Measurements from ENCODE around the gene SLC22A31. TPM values are rescaled to one million over a fixed set of nuclear protein-coding genes. Genes with fewer than 3 reads are reported as not detected.
"Not testable (repeated sequence)": the region's sequence is repeated elsewhere in the genome, so short reads cannot be mapped to it uniquely, and the experiment has no call there.

The SLC22A31 gene
- total and polyA plus RNA-seq, 12 donors, result 0.20 to 0.36 TPM; not detected in 10

DNA sequence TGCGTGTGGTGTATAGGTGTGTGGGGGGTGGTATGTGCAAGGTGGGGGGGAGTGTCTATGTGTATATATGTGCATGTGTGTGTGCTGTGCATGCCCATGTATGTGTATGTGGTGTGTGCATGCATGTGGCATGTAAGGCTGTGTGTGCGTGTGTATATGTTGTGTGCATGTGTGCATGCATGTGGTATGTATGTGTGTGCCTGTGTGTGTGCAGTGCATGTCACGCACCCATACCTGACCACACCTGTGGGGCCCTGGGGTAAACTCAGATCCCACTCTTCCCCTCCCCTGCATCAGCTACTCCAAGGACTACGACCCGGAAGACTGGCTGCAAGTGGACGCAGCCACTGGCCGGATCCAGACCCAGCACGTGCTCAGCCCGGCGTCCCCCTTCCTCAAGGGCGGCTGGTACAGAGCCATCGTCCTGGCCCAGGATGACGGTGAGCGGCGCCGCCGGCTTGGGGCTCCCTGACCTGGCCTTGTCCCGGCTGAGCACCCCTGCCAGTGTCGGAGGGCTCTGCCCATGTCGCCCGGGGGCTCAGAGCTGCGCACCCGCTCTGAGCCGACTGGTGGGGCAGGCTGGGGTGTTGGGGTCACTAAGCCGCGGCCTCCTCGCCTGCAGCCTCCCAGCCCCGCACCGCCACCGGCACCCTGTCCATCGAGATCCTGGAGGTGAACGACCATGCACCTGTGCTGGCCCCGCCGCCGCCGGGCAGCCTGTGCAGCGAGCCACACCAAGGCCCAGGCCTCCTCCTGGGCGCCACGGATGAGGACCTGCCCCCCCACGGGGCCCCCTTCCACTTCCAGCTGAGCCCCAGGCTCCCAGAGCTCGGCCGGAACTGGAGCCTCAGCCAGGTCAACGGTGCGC is 9.1 kb downstream of the SLC22A31 start:
- peaks cover 0 to 12% (median 8%) of the 10 kb centered on the region in 9 donors for H3K4me1 ChIP-seq
- no peaks in the 10 kb centered on the region for H3K9me3 ChIP-seq
- no peak overlapping the region for H3K27ac ChIP-seq
- no peak for TF ChIP-seq CTCF (IDR thresholded peaks at IDR 0.05)
- H3K36me3 ChIP-seq, result no peaks in the 10 kb centered on the region
- ATAC-seq, result peak in 2 of 8 donors; percentile 1 to 12
- DNase-seq, result peak in 1 of 2 donors; percentile 15
- peaks cover 0 to 24% (median 0%) of the 10 kb centered on the region in 7 donors for H3K27me3 ChIP-seq
- H3K4me3 ChIP-seq, result peak overlapping the region in 4 of 10 donors; percentile 45 to 54 (median 47)
- intact Hi-C loops (cut with DNase I), result no loop called here
- WGBS, 2 donors, result 41 to 49% methylated on average over 40 to 44 of the region's 44 CpGs

DNA sequence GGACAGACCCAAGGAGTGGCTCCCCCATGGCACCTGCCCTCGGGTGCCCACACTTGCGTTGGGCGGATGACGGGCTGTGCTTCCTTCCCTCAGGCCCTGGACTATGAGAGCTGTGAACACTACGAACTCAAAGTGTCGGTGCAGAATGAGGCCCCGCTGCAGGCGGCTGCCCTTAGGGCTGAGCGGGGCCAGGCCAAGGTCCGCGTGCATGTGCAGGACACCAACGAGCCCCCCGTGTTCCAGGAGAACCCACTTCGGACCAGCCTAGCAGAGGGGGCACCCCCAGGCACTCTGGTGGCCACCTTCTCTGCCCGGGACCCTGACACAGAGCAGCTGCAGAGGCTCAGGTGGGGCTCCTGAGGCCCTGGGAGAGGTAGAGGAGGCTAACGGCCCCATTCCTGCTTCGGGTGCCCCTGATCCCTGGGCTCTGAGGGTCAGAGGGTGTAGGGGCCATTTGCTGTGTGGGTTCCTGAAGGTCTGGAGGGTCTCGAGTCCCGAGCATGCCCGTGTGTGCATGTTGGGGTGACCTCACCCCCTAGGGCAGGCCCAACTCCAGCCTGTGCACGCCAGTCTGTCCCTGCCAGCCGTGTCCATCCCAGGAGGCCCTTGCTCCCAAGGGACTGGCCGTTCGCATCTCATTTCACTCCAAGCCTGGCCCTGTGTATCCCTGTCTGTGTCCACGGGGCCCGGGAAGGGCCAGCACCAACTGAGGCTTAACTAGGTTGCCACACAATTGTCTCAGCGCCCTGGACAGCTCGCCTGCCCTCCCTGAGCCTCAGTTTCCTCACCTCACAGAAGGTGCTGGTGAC is 10.0 kb downstream of the SLC22A31 start:
- H3K4me1 ChIP-seq, result peaks cover 0 to 12% (median 8%) of the 10 kb centered on the region in 9 donors
- WGBS, 2 donors, result 63 to 72% methylated on average over 28 of the region's 28 CpGs
- DNase-seq (peak in 1 of 2 donors; percentile 12), ATAC-seq (no peak)
- no peaks in the 10 kb centered on the region for H3K9me3 ChIP-seq
- H3K4me3 ChIP-seq, result no peak overlapping the region
- intact Hi-C loops (cut with DNase I), result no loop called here
- no peak overlapping the region for H3K27ac ChIP-seq
- TF ChIP-seq CTCF (IDR thresholded peaks at IDR 0.05), result no peak
- no peaks in the 10 kb centered on the region for H3K36me3 ChIP-seq
- H3K27me3 ChIP-seq, result peaks cover 0 to 24% (median 0%) of the 10 kb centered on the region in 7 donors

- Histone ChIP-seq H3K27ac (no peak overlapping the region), H3K9me3 (no peaks in the 10 kb centered on the region), H3K27me3 (peaks cover 0 to 24% (median 0%) of the 10 kb centered on the region in 7 donors), H3K4me1 (peaks cover 0 to 12% (median 8%) of the 10 kb centered on the region in 9 donors), H3K36me3 (no peaks in the 10 kb centered on the region), H3K4me3 (no peak overlapping the region)
- intact Hi-C loops (cut with DNase I), result no loop called here
- TF ChIP-seq CTCF (IDR thresholded peaks at IDR 0.05), result no peak
- ATAC-seq, result no peak
- no peak for DNase-seq
- WGBS, 2 donors, result 68% methylated on average over 14 of the region's 14 CpGs
Observed at GRCh38 chr16:89189358-89190025, 10.8 kb downstream of the SLC22A31 start.

DNA sequence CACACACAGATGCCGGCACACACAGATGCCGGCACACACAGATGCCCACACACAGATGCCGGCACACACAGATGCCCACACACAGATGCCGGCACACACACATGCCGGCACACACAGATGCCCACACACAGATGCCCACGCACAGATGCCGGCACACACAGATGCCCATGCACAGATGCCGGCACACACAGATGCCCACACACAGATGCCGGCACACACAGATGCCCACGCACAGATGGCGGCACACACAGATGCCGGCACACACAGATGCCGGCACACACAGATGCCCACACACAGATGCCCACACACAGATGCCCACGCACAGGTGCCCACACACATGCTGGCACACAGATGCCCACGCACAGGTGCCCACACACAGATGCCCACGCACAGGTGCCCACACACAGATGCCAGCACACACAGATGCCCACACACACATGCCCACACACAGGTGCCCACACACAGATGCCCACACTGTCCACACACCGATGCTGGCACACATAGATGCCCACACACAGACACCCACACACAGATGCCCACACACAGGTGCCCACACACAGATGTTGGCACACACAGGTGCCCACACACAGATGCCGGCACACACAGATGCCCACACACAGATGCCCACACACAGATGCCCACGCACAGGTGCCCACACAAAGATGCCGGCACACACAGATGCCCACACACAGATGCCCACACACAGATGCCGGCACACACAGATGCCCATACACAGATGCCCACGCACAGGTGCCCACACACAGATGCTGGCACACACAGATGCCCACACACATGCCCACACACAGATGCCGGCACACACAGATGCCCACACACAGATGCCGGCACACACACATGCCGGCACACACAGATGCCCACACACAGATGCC is 11.6 kb downstream of the SLC22A31 start:
- Histone ChIP-seq H3K27me3 (peaks cover 0 to 21% (median 0%) of the 10 kb centered on the region in 7 donors), H3K4me1 (peaks cover 0 to 12% (median 8%) of the 10 kb centered on the region in 9 donors)
- H3K9me3 ChIP-seq; DNase-seq; H3K27ac ChIP-seq; intact Hi-C loops (cut with DNase I); H3K4me3 ChIP-seq; H3K36me3 ChIP-seq; ATAC-seq: not testable (repeated sequence)
- WGBS, 2 donors, result 96 to 97% methylated on average over 25 of the region's 25 CpGs
